Measurements from ENCODE around the gene UGT3A1. TPM values are rescaled to one million over a fixed set of nuclear protein-coding genes. Genes with fewer than 3 reads are reported as not detected.

Gene UGT3A1
- total RNA-seq, 1 donor from 2014 or later: 0.38 TPM

GRCh38 chr5:36017004-36017403 is 25.8 kb upstream of the UGT3A1 start:
- no peak for DNase-seq (ENCODE audit: low read depth)
- no peak for TF ChIP-seq CTCF (IDR thresholded peaks at IDR 0.05; ENCODE audit: insufficient read depth, low read length, poor library complexity, severe bottlenecking)

DNA sequence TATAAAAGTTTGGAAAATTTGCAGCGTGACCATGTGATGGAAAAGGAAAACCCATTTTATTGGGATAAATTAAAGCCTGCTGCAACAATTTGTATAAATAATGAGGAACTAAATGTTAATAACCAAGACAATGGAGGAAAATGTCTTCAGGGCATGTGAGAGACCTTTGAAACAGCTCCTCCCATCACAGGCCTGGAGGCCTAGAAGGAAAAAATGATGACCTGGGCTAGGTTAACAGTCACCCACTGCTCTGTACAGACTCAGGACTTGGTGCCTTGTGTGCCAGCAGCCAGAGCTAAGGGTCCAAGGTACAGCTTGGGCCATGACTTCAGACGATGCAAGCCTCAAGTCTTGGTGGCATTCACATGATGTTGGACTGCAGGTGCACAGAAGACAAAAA is 22.0 kb upstream of the UGT3A1 start:
- H3K36me3 ChIP-seq (ENCODE audit: control insufficient read depth, insufficient read depth, low read length): no peaks in the 10 kb centered on the region
- H3K27me3 ChIP-seq (ENCODE audit: control insufficient read depth, insufficient read depth, low read length): no peaks in the 10 kb centered on the region
- no peak for TF ChIP-seq CTCF (IDR thresholded peaks at IDR 0.05; ENCODE audit: insufficient read depth, low read length, poor library complexity, severe bottlenecking)
- H3K4me3 ChIP-seq (ENCODE audit: low read depth, low read length): no peak overlapping the region
- no peak for DNase-seq (ENCODE audit: low read depth)

More at GRCh38 chr5:36017004-36017403, 25.8 kb upstream of the UGT3A1 start:
- Histone ChIP-seq H3K36me3 (ENCODE audit: control insufficient read depth, insufficient read depth, low read length) (no peaks in the 10 kb centered on the region), H3K4me3 (ENCODE audit: low read depth, low read length) (no peak overlapping the region), H3K27me3 (ENCODE audit: control insufficient read depth, insufficient read depth, low read length) (no peaks in the 10 kb centered on the region)

DNA sequence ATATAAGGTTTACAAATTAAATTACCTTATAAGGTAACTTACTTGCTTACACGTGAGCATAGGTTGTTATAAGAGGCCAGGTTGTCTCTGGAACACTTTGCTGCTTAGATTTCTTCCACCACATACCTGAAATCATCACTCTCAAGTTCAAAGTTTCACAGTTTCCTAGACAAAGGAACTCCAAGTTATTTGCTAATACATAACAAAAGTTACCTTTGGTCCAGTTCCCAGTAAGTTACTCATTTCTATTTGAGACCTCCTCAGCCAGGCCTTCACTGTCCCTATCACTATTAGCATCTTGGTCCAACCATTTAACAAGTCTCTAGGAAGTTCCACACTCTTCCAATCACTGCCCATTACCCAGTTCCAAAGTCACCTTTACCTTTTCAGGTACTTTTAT is 18.5 kb upstream of the UGT3A1 start:
- H3K36me3 ChIP-seq (ENCODE audit: control insufficient read depth, insufficient read depth, low read length): no peaks in the 10 kb centered on the region
- no peak for TF ChIP-seq CTCF (IDR thresholded peaks at IDR 0.05; ENCODE audit: insufficient read depth, low read length, poor library complexity, severe bottlenecking)
- DNase-seq (ENCODE audit: low read depth): no peak

GRCh38 chr5:36007366-36007765 is 16.2 kb upstream of the UGT3A1 start:
- H3K27me3 ChIP-seq (ENCODE audit: control insufficient read depth, insufficient read depth, low read length): no peaks in the 10 kb centered on the region
- no peak for DNase-seq (ENCODE audit: low read depth)
- TF ChIP-seq CTCF (IDR thresholded peaks at IDR 0.05; ENCODE audit: insufficient read depth, low read length, poor library complexity, severe bottlenecking): no peak
- H3K4me3 ChIP-seq (ENCODE audit: low read depth, low read length): no peak overlapping the region
- H3K36me3 ChIP-seq (ENCODE audit: control insufficient read depth, insufficient read depth, low read length): no peaks in the 10 kb centered on the region

More for the DNA sequence above, 18.5 kb upstream of the UGT3A1 start:
- Histone ChIP-seq H3K4me3 (ENCODE audit: low read depth, low read length) (no peak overlapping the region), H3K27me3 (ENCODE audit: control insufficient read depth, insufficient read depth, low read length) (no peaks in the 10 kb centered on the region)

- Histone ChIP-seq H3K27me3 (ENCODE audit: control insufficient read depth, insufficient read depth, low read length) (no peaks in the 10 kb centered on the region), H3K36me3 (ENCODE audit: control insufficient read depth, insufficient read depth, low read length) (no peaks in the 10 kb centered on the region), H3K4me3 (ENCODE audit: low read depth, low read length) (no peak overlapping the region)
- no peak for TF ChIP-seq CTCF (IDR thresholded peaks at IDR 0.05; ENCODE audit: insufficient read depth, low read length, poor library complexity, severe bottlenecking)
- no peak for DNase-seq (ENCODE audit: low read depth)
Measured at GRCh38 chr5:36006163-36006562, 15.0 kb upstream of the UGT3A1 start.

DNA sequence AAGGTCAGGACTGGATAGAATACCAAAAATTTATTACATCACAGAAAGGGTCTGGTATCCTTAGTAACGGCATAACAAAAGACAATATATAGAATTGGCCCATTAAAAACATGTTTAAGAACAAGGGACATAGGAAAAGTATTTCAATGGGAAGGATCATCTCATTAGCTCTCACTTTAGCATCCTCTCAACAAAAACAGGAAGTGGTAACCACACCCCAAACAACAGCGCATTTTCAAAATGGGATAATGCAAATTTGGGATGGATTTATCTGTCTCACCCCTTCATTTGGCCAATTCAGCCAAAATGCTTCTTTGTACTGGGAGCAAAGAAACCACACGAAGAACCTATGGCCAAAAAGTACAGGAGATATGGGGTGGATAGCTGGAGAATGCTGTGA is 9.8 kb upstream of the UGT3A1 start:
- no peak for TF ChIP-seq CTCF (IDR thresholded peaks at IDR 0.05; ENCODE audit: insufficient read depth, low read length, poor library complexity, severe bottlenecking)
- Histone ChIP-seq H3K4me3 (ENCODE audit: low read depth, low read length) (no peak overlapping the region), H3K27me3 (ENCODE audit: control insufficient read depth, insufficient read depth, low read length) (no peaks in the 10 kb centered on the region)

More for the DNA sequence above, 9.8 kb upstream of the UGT3A1 start:
- no peaks in the 10 kb centered on the region for H3K36me3 ChIP-seq (ENCODE audit: control insufficient read depth, insufficient read depth, low read length)
- DNase-seq (ENCODE audit: low read depth): no peak

All from kidney epithelial cell (primary cell).